ENCODE data around the gene CPSF7.

DNA sequence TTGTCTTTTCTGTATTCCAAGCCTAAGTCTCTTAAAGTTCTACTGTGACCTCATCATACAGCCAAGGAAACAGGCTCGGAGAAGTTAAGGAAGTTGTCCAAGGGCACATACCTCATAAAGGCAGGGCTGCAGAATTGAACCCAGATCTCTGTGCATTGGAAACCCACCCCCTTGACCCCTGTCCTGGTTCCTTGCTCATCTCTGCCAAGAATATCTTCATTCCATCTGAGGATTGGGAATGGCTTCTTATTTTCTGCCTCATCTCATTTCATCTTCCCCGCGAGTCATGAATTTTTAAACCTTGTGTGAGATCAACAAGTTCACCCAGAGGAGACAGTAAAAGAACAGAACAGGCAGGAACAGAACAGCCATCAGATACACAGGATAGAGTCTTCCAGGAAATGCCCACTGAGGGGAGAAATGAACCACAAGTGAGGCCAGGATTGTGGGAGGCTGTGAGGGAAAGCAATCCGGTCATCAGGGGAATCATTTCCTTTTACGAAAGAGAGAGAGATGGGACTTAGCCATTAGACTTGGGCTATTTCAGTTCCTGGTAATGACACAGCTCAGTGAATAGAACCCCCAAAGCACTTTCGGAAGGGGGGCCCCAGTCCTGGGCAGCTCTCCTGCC lies 44.4 kb upstream of the CPSF7 start:
- TF ChIP-seq, protein P1, sequence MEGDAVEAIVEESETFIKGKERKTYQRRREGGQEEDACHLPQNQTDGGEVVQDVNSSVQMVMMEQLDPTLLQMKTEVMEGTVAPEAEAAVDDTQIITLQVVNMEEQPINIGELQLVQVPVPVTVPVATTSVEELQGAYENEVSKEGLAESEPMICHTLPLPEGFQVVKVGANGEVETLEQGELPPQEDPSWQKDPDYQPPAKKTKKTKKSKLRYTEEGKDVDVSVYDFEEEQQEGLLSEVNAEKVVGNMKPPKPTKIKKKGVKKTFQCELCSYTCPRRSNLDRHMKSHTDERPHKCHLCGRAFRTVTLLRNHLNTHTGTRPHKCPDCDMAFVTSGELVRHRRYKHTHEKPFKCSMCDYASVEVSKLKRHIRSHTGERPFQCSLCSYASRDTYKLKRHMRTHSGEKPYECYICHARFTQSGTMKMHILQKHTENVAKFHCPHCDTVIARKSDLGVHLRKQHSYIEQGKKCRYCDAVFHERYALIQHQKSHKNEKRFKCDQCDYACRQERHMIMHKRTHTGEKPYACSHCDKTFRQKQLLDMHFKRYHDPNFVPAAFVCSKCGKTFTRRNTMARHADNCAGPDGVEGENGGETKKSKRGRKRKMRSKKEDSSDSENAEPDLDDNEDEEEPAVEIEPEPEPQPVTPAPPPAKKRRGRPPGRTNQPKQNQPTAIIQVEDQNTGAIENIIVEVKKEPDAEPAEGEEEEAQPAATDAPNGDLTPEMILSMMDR (IDR thresholded peaks at IDR 0.05; ENCODE audit: insufficient read depth, low read depth, low read length) = no peak
- TF ChIP-seq EZH2 (IDR thresholded peaks at IDR 0.05; ENCODE audit: insufficient read depth, low read length) = no peak

Measured in astrocyte (in vitro differentiated cells and primary cell).